ENCODE measurements around the gene CGB5.

CGB5 gene

GRCh38 chr19:49086296-49086695, 42.6 kb downstream of the CGB5 start:
- DNase-seq (ENCODE audit: low read depth) = no peak

- DNase-seq (ENCODE audit: low read depth) = no peak
Observed at GRCh38 chr19:49091391-49092038, 47.9 kb downstream of the CGB5 start.

DNA sequence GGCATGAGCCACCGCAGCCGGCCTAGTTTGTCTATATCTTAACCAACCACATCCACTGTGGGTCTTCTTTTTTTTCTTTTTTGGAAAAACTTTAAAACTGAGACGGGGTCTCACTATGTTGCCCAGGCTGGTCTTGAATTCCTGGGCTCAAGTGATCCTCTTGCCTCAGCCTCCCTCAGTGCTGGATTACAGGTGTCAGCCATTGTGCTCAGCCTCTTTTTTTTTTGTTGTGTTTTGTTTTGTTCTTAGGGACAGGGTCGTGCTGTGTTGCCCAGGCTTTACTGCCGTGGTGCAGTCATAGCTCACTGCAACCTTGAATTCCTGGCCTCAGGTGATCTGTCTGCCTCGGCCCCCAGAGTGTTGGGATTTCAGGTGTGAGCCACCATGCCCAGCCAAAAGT, 49.0 kb downstream of the CGB5 start:
- no peak for DNase-seq (ENCODE audit: low read depth)
